Anterior cingulate cortex (tissue), 58 donors: ENCODE data around the gene SPINK1.
A peak's percentile ranks its signal among the peaks of the same experiment; 100 is the strongest.
"Not testable (repeated sequence)": the region's sequence is repeated elsewhere in the genome, so short reads cannot be mapped to it uniquely, and the experiment has no call there.

Source experiments
- DNase-seq, 58 donors: peaks; one replicate each; lab custom pipeline; 2025; lab: John Stamatoyannopoulos, UW

The SPINK1 gene

GRCh38 chr5:147809830-147810666, 21.4 kb downstream of the SPINK1 start:
- DNase-seq: no peak

- peak in 1 of 58 donors; percentile 4 for DNase-seq
Observed at GRCh38 chr5:147805030-147805454, 26.4 kb downstream of the SPINK1 start.

DNA sequence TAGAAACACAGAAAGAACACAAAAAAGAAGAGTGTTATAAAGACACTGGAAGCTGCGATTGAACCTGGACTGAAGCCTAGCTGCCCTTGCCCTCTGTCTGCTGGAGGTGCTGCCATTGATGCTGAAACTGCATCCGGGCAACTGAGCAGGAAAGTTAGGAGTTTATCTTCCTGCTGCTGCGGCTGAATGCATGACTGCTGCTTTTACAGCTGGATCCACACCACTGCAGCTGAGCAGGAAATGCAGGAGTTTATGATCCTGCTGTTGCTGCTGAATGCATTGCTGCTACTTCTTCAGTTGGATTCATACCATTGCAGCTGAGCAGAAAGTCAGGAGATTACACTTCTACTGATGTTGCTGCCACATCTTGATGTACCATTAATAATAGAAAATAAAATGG, 27.1 kb downstream of the SPINK1 start:
- no peak for DNase-seq

DNA sequence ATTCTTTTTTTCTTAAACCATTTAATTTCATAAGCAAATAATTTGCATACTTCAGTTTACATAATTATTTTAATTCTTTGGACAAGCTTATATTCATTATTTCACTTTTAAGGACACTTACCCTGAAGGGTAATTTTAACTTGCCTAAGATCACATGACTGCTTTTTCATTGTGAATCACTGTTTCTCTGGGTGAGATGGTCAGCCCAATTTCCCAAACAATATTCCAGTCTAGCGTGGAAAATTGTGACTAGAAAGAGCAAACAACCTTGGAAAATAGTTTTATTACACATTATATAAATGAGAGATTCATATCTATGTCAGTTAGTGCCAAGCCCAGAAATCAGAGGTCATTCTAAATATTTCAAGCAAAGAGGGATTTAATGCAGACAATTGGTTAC, 27.5 kb downstream of the SPINK1 start:
- DNase-seq: no peak

GRCh38 chr5:147803161-147803560, 28.3 kb downstream of the SPINK1 start:
- not testable (repeated sequence) for DNase-seq

DNA sequence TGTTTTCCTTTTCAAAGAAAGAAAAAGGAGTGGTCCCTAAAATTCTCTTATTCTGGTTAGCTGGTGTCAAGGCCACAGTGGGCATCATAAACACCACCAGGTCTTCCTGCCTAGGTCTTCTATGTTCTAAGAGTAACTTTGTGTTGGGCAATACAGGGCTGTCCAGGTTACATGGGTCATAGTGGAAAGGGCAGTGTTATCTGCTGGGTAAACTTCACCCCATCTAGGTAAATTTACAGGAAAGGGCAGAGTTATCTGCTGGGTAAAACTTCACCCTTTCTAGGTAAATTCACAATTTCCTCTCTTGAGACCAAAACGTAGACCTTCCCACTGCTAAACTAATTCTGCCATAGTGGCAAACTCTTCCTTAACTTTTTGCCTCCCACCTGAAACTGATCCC, 30.0 kb downstream of the SPINK1 start:
- no peak for DNase-seq

GRCh38 chr5:147800491-147800890, 31.0 kb downstream of the SPINK1 start:
- no peak for DNase-seq

GRCh38 chr5:147796556-147797308, 34.7 kb downstream of the SPINK1 start:
- no peak for DNase-seq

DNA sequence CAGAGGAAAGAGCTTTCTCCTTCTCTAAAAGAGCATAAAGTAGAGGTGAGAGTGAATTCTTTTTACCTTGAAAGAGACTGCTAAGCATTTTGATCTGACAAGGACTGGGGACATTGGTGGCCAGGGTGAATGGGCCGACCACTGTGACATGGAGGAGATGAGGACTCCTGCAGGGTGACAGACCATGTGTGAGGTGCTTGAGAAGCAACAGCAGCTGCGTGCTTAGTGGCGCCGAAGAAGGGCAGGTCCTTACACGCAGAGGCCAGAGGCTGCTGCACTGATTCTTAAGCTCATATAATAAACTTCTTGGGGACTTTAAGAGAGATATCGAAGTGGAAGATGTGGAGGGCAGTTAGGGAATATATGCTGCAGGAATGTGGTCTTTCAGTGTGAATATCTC, 40.3 kb downstream of the SPINK1 start:
- DNase-seq: no peak

GRCh38 chr5:147789820-147790219, 41.7 kb downstream of the SPINK1 start:
- DNase-seq: no peak

DNA sequence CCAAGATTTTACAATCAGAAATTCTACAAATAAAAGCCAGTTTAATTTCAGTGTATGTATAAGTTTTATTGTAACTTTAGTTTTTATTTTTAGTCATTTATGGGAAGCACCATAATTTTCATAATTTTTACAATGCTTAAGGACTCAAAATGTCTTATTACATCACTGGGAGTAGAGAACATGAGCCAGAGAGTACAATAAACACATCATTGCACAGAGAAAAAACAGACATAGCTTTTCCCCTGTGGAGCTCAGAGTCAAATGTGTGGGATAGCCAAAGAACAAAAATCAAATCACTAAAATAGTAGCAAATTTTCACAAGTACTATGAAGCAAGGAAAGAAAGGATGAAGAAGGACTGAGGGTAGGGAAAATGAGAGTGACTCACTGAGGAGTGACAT, 43.4 kb downstream of the SPINK1 start:
- DNase-seq: no peak

DNA sequence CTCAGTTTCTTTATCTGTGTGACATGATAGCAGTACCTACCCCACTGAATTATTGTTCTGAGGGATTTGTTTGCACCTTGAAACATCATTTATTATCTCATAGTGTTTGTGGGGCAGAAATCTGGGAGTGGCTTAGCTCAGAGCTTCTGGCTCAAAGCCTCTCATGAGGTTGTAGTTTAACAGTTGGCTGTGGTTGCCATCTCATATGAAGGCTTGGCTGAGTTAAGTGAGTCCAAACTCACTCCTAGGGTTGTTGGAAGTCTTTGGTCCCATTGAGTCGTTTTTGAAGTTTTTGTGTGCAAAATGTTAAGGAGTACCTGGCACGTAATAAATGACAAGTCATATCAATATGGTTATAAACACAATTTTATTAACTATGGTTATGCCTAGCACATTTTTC, 45.3 kb downstream of the SPINK1 start:
- no peak for DNase-seq

DNA sequence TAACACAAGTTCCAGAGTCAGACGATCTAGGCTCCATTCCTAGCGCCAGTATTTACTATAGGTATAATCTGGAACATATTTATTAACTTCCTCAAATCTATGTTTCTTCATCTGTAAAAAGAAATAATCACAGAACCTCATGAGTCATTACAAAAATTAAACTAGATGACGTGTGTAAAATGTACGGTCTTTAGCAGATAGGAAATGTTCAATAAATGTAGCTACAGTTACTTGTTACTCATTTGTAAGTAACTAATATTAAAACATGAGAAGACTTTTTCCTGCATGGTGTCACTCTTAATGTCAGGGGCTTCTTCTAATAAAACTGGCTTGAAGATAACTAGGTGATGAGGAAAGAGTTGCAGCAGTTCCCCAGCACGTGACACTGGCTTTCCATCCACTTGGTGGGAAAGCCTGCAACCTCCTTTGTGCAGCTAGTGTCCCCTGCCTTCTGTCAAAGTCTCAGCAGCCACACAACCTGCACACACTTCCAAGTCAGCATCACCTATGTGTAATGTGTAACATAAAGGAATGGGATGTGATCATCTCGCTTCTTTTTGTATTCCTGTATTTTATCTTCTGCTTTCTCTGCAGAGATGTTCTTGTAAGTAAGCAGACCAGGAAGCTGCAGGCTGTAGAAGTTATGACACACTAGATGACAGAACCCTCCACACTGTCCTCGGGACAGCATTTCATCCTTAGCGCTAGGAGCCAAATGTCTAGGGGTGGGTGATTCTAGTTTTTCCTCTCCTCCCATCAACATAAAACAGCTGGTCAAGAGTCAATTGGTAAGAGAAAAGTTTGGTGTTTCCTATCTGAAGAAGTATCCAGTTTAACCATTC, 47.1 kb downstream of the SPINK1 start:
- DNase-seq: peak in 1 of 58 donors; percentile 0

GRCh38 chr5:147782110-147783028, 49.1 kb downstream of the SPINK1 start, which contains the start of gene JAKMIP2:
Gene JAKMIP2, minus strand, starts transcription at chr5:147782728. Its CDS starts 110,922 bp downstream, at chr5:147671806.
- DNase-seq: peak; percentile 68 to 99 (median 96)

- DNase-seq: no peak
Observed at GRCh38 chr5:147780924-147781573, 50.4 kb downstream of the SPINK1 start.

DNA sequence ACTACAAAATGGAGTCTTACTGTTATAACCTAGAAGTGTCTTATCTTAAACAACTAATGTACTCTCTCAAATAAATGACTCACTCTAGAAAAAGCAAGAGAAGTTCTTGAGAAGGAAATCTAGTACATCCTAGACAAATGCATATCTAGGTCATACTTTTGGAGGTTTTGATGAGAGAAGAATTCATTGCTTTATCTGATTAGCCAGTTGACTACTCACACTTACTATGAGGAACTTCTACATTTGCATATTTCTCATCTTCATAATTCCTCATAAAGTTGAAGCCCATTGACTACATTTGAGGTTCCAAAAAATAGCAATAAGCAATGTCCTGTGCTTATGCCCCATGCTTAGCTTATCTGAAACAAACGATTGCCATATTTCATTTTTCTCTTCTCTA, 51.8 kb downstream of the SPINK1 start:
- DNase-seq: no peak

- DNase-seq: no peak
Observed at GRCh38 chr5:147776989-147777388, 54.5 kb downstream of the SPINK1 start.
